H1 (cell line): ENCODE data around the gene KRTAP5-4. TPM values are rescaled to one million over a fixed set of nuclear protein-coding genes. Genes with fewer than 3 reads are reported as not detected.

ENCODE experiments used
- CTCF ChIA-PET: fragments of 300-600 bp; sonication (Branson Sonifier 250); formaldehyde crosslinking; loops from one replicate; lab custom pipeline; 2021; ENCODE audit not compliant: partially characterized antibody; lab: Charles Lee
- POLR2A ChIA-PET: fragments of 300-600 bp; sonication (Branson Sonifier 250); formaldehyde crosslinking; loops from one replicate; lab custom pipeline; 2021; ENCODE audit warnings: inconsistent platforms; ENCODE audit not compliant: partially characterized antibody; lab: Charles Lee
- DNase-seq, 2 experiments: peaks; one replicate each; pipeline versions ENCODE4 v3.0.0 to v3.0.0-alpha.2; 2010 to 2022; ENCODE audit warnings: low spot score in 2 of 2, low read depth in 1 of 2, mixed read lengths in 1 of 2
- FAIRE-seq: peaks from 2 replicates; lab custom pipeline; 2011; peaks lifted over from hg19 to GRCh38; lab: Jason Lieb, UNC
- H2AFZ ChIP-seq: 2 replicates; pipeline ENCODE4 v1.8.1; 2012; ENCODE audit warnings: low read length, inconsistent platforms
- H2AK5ac ChIP-seq: 2 replicates; pipeline ENCODE4 v1.6.1; 2013; ENCODE audit warnings: low read depth, low read length
- H2BK120ac ChIP-seq: replicated peaks from 2 replicates; pipeline ENCODE3; 2013; ENCODE audit warnings: low read depth, low read length, inconsistent platforms
- H2BK12ac ChIP-seq: 2 replicates; pipeline ENCODE4 v1.6.1; 2013; ENCODE audit warnings: low read depth, low read length
- H2BK15ac ChIP-seq: 2 replicates; pipeline ENCODE4 v1.6.1; 2013; ENCODE audit warnings: low read length
- H2BK20ac ChIP-seq: 2 replicates; pipeline ENCODE4 v1.6.1; 2013; ENCODE audit warnings: low read length
- H2BK5ac ChIP-seq: 2 replicates; pipeline ENCODE4 v1.6.1; 2013; ENCODE audit warnings: low read depth, low read length
- H3K14ac ChIP-seq: 2 replicates; pipeline ENCODE4 v1.6.1; 2013; ENCODE audit warnings: inconsistent platforms; ENCODE audit not compliant: insufficient read length
- H3K18ac ChIP-seq: 2 replicates; pipeline ENCODE4 v1.6.1; 2013; ENCODE audit warnings: low read length; ENCODE audit errors: extremely low read depth
- H3K23ac ChIP-seq: 2 replicates; pipeline ENCODE4 v1.6.1; 2013; ENCODE audit warnings: inconsistent platforms; ENCODE audit not compliant: insufficient read length
- H3K23me2 ChIP-seq: 2 replicates; pipeline ENCODE4 v1.6.1; 2013; ENCODE audit warnings: low read depth, low read length
- H3K27ac ChIP-seq: 2 replicates; pipeline ENCODE4 v1.6.1; 2011; ENCODE audit warnings: low read depth, low read length, inconsistent platforms
- H3K27me3 ChIP-seq, 4 experiments: replicated peaks in 1 of 4; 1 replicate in 1 of 4; 2 replicates in 3 of 4; pipeline versions ENCODE4 v1.6.1 to v1.8.1; 2011 to 2013; ENCODE audit warnings: low read length in 3 of 4, mild to moderate bottlenecking in 3 of 4, inconsistent platforms in 2 of 4, mixed read lengths in 2 of 4, moderate library complexity in 1 of 4; ENCODE audit not compliant: control insufficient read depth in 3 of 4, insufficient read depth in 3 of 4; ENCODE audit errors: extremely low read depth in 1 of 4
- H3K36me3 ChIP-seq, 4 experiments: 2 replicates each; pipeline versions ENCODE4 v1.6.1 to v1.8.1; 2011 to 2013; ENCODE audit warnings: mild to moderate bottlenecking in 4 of 4, low read length in 3 of 4, moderate library complexity in 2 of 4, control low read depth in 1 of 4, inconsistent platforms in 1 of 4; ENCODE audit not compliant: insufficient read depth in 4 of 4, control insufficient read depth in 2 of 4
- H3K4ac ChIP-seq: replicated peaks from 2 replicates; pipeline ENCODE3; 2013; ENCODE audit warnings: low read length, low read depth, mixed read lengths, inconsistent platforms; ENCODE audit not compliant: insufficient read length
- H3K4me1 ChIP-seq, 4 experiments: replicated peaks in 1 of 4; 1 replicate in 1 of 4; 2 replicates in 3 of 4; pipeline versions ENCODE4 v1.6.1 to v1.8.1; 2011 to 2013; ENCODE audit warnings: low read length in 3 of 4, inconsistent platforms in 2 of 4, mixed read lengths in 1 of 4; ENCODE audit not compliant: insufficient read depth in 4 of 4, control insufficient read depth in 3 of 4
- H3K4me2 ChIP-seq, 2 experiments: 2 replicates each; pipeline versions ENCODE4 v1.6.1 to v1.8.1; 2011 to 2013; ENCODE audit warnings: low read depth in 2 of 2, low read length in 2 of 2, control low read depth in 1 of 2, inconsistent platforms in 1 of 2, mild to moderate bottlenecking in 1 of 2; ENCODE audit not compliant: insufficient read depth in 1 of 2
- H3K4me3 ChIP-seq, 4 experiments: fragments of 200-600, 300-600 bp in 1 of 4; sonication (generic), shearing (Covaris generic), sonication (Bioruptor Twin) in 1 of 4; 2 replicates each; pipeline versions ENCODE4 v1.5.1 to v1.8.1; 2011 to 2016; ENCODE audit warnings: low read length in 4 of 4, low read depth in 3 of 4, control low read depth in 2 of 4, inconsistent platforms in 2 of 4, mild to moderate bottlenecking in 2 of 4, mixed read lengths in 1 of 4, moderate library complexity in 1 of 4; ENCODE audit not compliant: insufficient read depth in 2 of 4; ENCODE audit errors: extremely low read depth in 1 of 4
- H3K56ac ChIP-seq: replicated peaks from 2 replicates; pipeline ENCODE3; 2013; ENCODE audit warnings: low read depth, mild to moderate bottlenecking, mixed read lengths, low read length, inconsistent platforms; ENCODE audit not compliant: insufficient read length
- H3K79me1 ChIP-seq: 2 replicates; pipeline ENCODE4 v1.6.1; 2013; ENCODE audit warnings: low read depth, low read length, control low read depth
- H3K79me2 ChIP-seq, 2 experiments: 2 replicates each; pipeline versions ENCODE4 v1.6.1 to v1.8.1; 2012 to 2013; ENCODE audit warnings: low read length in 2 of 2, mild to moderate bottlenecking in 2 of 2, inconsistent platforms in 1 of 2; ENCODE audit not compliant: insufficient read depth in 2 of 2, control insufficient read depth in 1 of 2
- H3K9ac ChIP-seq, 4 experiments: replicated peaks in 1 of 4; 1 replicate in 1 of 4; 2 replicates in 3 of 4; pipeline versions ENCODE4 v1.6.1 to v1.8.1; 2011 to 2013; ENCODE audit warnings: low read depth in 3 of 4, low read length in 3 of 4, control low read depth in 2 of 4, mild to moderate bottlenecking in 2 of 4, moderate library complexity in 2 of 4, inconsistent platforms in 1 of 4; ENCODE audit errors: extremely low read depth in 1 of 4
- H3K9me3 ChIP-seq, 2 experiments: 2 replicates each; pipeline versions ENCODE4 v1.6.1 to v1.8.1; 2012 to 2013; ENCODE audit warnings: mild to moderate bottlenecking in 2 of 2, moderate library complexity in 2 of 2, control low read depth in 1 of 2, inconsistent platforms in 1 of 2, low read depth in 1 of 2, low read length in 1 of 2, mixed read lengths in 1 of 2; ENCODE audit not compliant: insufficient read depth in 2 of 2
- H4K20me1 ChIP-seq, 2 experiments: replicated peaks in 1 of 2; 2 replicates each; pipeline versions ENCODE3 to v1.8.1; 2011 to 2013; ENCODE audit warnings: inconsistent platforms in 2 of 2, low read length in 2 of 2, mild to moderate bottlenecking in 1 of 2; ENCODE audit not compliant: insufficient read depth in 2 of 2, control insufficient read depth in 1 of 2
- H4K5ac ChIP-seq: 2 replicates; pipeline ENCODE4 v1.6.1; 2013; ENCODE audit warnings: low read length, low read depth, mixed read lengths, inconsistent platforms; ENCODE audit not compliant: insufficient read length
- H4K8ac ChIP-seq: 2 replicates; pipeline ENCODE4 v1.8.0; 2013; ENCODE audit warnings: mild to moderate bottlenecking, moderate library complexity, low read length, inconsistent platforms; ENCODE audit not compliant: insufficient read depth; ENCODE audit errors: extremely low read depth
- H4K91ac ChIP-seq: replicated peaks from 2 replicates; pipeline ENCODE3; 2013; ENCODE audit warnings: low read length, mixed read lengths, inconsistent platforms; ENCODE audit not compliant: insufficient read length
- CHD2 ChIP-seq: IDR thresholded peaks from 2 replicates; pipeline ENCODE4 v1.6.1; 2012; ENCODE audit warnings: low read length, improper control_type of control experiment
- EP300 ChIP-seq, 2 experiments: IDR thresholded peaks; 1 replicate in 1 of 2; 2 replicates in 1 of 2; pipeline ENCODE4 v1.6.1; 2011 to 2012; ENCODE audit warnings: low read depth in 2 of 2, low read length in 2 of 2, mild to moderate bottlenecking in 2 of 2, borderline replicate concordance in 1 of 2, inconsistent platforms in 1 of 2, moderate library complexity in 1 of 2
- HDAC2 ChIP-seq, 2 experiments: fragments of 300-600 bp in 1 of 2; sonication (generic) in 1 of 2; IDR thresholded peaks; 2 replicates each; pipeline ENCODE4 v1.6.1; 2011 to 2012; ENCODE audit warnings: low read depth in 2 of 2, low read length in 2 of 2, mild to moderate bottlenecking in 2 of 2, moderate library complexity in 2 of 2, borderline replicate concordance in 1 of 2, inconsistent platforms in 1 of 2
- HDAC6 ChIP-seq: IDR thresholded peaks from one replicate; pipeline ENCODE4 v1.7.1; 2012; ENCODE audit warnings: low read depth, mild to moderate bottlenecking, inconsistent platforms, low read length, moderate library complexity
- SRF ChIP-seq: IDR thresholded peaks from 2 replicates; pipeline ENCODE4 v1.6.1; 2011; ENCODE audit warnings: mild to moderate bottlenecking, low read depth, low read length, moderate library complexity
- TEAD4 ChIP-seq: IDR thresholded peaks from 2 replicates; pipeline ENCODE4 v1.6.1; 2012; ENCODE audit warnings: low read depth, low read length, inconsistent platforms, mixed read lengths
- WGBS, 2 experiments: shearing (Covaris generic) in 1 of 2; methylation state at CpG; one replicate each; pipeline versions ENCODE4 v1.1.6 to v1.1.7; 2013 to 2015; ENCODE audit warnings: low lambda C conversion rate in 2 of 2, mixed read lengths in 2 of 2, inconsistent platforms in 1 of 2, low coverage in 1 of 2, missing lambda C conversion rate in 1 of 2; ENCODE audit not compliant: insufficient replicate concordance in 2 of 2, insufficient coverage in 1 of 2, insufficient read length in 1 of 2; ENCODE audit errors: extremely low coverage in 1 of 2, missing lambda C conversion rate in 1 of 2; 5-methylcytosine and 5-hydroxymethylcytosine counted together
- polyA plus RNA-seq, 7 experiments: library from polyadenylated mRNA; depleted of rRNA in 3 of 7; stranded (reverse) in 5 of 7; unstranded in 2 of 7; fragments of >200 nt in 5 of 7; fragments of 200-250 nt in 2 of 7; gene quantifications; 1 replicate in 5 of 7; 2 replicates in 1 of 7; 4 replicates in 1 of 7; pipeline versions ENCODE4 v1.2.1 to v1.2.3, GENCODE V29; 2011 to 2013; ENCODE audit warnings: missing spikeins in 2 of 7, mixed read lengths in 2 of 7
- total RNA-seq: library from RNA; stranded (reverse); fragmentation: NEBNext Ultra II Directional; extraction: Animal tissue kit (Norgen Biotek cat#: 25700); gene quantifications from 2 replicates; pipeline ENCODE4 v1.2.1, GENCODE V29; 2021

Gene KRTAP5-4
- total and polyA plus RNA-seq, 2 of the 8 experiments (the other 6 are each of a cell fraction or from before 2014, with no cell fraction given): not detected

DNA sequence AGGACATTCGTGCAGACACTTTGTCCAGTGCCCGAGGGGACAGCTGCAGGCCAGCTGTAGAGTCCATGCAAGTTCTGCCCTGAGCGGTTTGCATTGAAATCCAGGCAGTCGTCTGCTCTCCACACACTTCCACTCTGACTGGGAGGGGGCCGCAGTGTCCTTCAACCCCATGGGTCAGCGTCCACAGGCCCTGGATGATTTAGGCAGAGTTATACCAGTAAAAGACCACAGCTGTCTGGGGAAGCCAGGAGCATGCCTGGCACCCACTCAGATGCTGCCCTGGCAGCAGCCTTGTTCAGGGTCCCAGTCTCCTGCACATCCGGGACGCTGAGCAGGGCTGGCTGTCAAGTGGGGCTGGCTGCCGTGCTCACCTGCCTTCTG is 34.1 kb upstream of the KRTAP5-4 start:
- Histone ChIP-seq H2AK5ac (no peak overlapping the region), H4K8ac (peak overlapping the region; percentile 57), H3K14ac (no peak overlapping the region), H3K23ac (no peak overlapping the region), H3K4me1 (peaks cover 0 to 6% (median 2%) of the 10 kb centered on the region in 4 experiments; a peak in 3 of 7 replicates), H3K27me3 (peaks cover 0 to 9% (median 6%) of the 10 kb centered on the region in 4 experiments; a peak in 4 of 7 replicates), H3K23me2 (no peaks in the 10 kb centered on the region), H3K18ac (no peak overlapping the region), H3K4me2 (no peak overlapping the region), H4K5ac (no peak overlapping the region), H2BK15ac (0 out of 2 replicates have a peak overlapping the region, but pooled peaks have one; percentile 61), H2BK120ac (no peak overlapping the region), H3K56ac (no peak overlapping the region), H3K9ac (no peak overlapping the region), H2BK5ac (no peak overlapping the region), H3K36me3 (no peaks in the 10 kb centered on the region), H4K91ac (no peak overlapping the region), H3K4ac (no peak overlapping the region), H3K9me3 (no peaks in the 10 kb centered on the region), H3K79me2 (no peaks in the 10 kb centered on the region), H2BK12ac (0 out of 2 replicates have a peak overlapping the region, but pooled peaks have one; percentile 17), H3K79me1 (no peaks in the 10 kb centered on the region), H2BK20ac (no peak overlapping the region), H4K20me1 (no peaks in the 10 kb centered on the region), H3K4me3 (no peak overlapping the region), H3K27ac (no peak overlapping the region), H2AFZ (no peak overlapping the region)
- ChIA-PET POLR2A (no interaction called here), CTCF (interaction anchor here (6.4 to 10.1 kb wide), 4 partner anchors 37 to 497 kb away, joined by 35 to 166 read pairs (median 102); partner anchors contain the start of gene SYT8)
- 88% methylated on average over 9 of the region's 9 CpGs; no CpG with 5 or more reads in 1 of the 2 experiments for WGBS, 2 experiments
- DNase-seq (peak in 1 of 2 experiments; percentile 38), FAIRE-seq (no peak)
- no peak for TF ChIP-seq HDAC6
- no peak for TF ChIP-seq TEAD4
- no peak for TF ChIP-seq EP300 (IDR thresholded peaks at IDR 0.05; ENCODE audit: borderline replicate concordance in 1 of 2, low read depth in 2 of 2, low read length in 2 of 2)
- TF ChIP-seq CHD2: no peak
- TF ChIP-seq HDAC2 (IDR thresholded peaks at IDR 0.05; ENCODE audit: borderline replicate concordance in 1 of 2, low read depth in 2 of 2, low read length in 2 of 2): no peak
- no peak for TF ChIP-seq SRF
